NT2/D1 (cell line): ENCODE data around the gene FOXG1.

Source experiments
- SUZ12 ChIP-seq: IDR thresholded peaks from 2 replicates; pipeline ENCODE4 v1.6.1; 2011; ENCODE audit not compliant: insufficient read length, insufficient read depth; ENCODE audit errors: extremely low read depth
- YY1 ChIP-seq: IDR thresholded peaks from 2 replicates; pipeline ENCODE4 v1.6.1; 2011; ENCODE audit not compliant: insufficient read length, insufficient read depth
- ZNF274 ChIP-seq: IDR thresholded peaks from 2 replicates; pipeline ENCODE4 v1.6.1; 2011; ENCODE audit warnings: mild to moderate bottlenecking, low read depth, low read length

GRCh38 chr14:28773176-28773575 lies 6.6 kb downstream of the FOXG1 start:
- TF ChIP-seq YY1, result no peak
- TF ChIP-seq ZNF274, result no peak
- no peak for TF ChIP-seq SUZ12
